ENCODE results near the gene SNAP29.

DNA sequence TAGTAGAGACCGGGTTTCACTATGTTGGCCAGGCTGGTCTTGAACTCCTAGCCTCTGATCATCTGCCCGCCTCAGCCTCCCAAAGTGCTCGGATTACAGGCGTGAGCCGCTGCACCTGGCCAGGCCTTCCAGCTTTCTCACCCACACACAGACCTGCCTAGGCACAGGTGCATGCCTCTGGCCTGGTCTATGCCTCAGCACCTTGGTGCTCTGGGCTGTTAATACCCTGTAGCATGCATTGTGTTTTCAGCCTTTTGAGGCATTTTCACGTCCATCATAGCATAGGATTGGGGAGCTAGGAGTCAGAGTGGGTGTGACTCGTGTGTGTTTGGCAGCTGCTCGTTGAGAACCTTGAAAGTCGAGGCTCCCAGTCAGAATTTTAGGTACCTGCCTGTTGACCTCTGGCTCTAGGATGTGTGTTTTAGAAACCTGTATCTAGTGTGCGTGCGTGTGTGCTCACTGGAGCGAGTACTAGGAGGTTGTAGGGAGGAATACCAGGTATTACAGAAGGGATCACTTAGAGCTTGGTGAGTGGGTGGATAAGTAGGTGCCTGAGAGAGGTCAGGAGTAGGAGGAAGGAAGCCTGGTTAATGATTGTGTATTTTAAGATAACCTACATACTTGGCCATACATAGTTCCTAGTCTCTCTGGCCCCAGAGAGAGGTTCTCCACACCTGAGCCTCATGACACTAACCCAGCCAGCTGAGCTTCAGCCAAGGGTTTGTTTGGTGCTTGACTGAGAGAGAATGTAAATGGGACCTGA is 78.4 kb downstream of the SNAP29 start:
- no peak for TF ChIP-seq POLR2AphosphoS5 (IDR thresholded peaks at IDR 0.05; ENCODE audit: low read depth)
- TF ChIP-seq, protein P1, sequence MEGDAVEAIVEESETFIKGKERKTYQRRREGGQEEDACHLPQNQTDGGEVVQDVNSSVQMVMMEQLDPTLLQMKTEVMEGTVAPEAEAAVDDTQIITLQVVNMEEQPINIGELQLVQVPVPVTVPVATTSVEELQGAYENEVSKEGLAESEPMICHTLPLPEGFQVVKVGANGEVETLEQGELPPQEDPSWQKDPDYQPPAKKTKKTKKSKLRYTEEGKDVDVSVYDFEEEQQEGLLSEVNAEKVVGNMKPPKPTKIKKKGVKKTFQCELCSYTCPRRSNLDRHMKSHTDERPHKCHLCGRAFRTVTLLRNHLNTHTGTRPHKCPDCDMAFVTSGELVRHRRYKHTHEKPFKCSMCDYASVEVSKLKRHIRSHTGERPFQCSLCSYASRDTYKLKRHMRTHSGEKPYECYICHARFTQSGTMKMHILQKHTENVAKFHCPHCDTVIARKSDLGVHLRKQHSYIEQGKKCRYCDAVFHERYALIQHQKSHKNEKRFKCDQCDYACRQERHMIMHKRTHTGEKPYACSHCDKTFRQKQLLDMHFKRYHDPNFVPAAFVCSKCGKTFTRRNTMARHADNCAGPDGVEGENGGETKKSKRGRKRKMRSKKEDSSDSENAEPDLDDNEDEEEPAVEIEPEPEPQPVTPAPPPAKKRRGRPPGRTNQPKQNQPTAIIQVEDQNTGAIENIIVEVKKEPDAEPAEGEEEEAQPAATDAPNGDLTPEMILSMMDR (conservative IDR thresholded peaks at IDR 0.05; ENCODE audit: low read depth in 2 of 2): no peak
- no peak for TF ChIP-seq EZH2 (IDR thresholded peaks at IDR 0.05; ENCODE audit: low read depth, unreplicated experiment)
- no peak for TF ChIP-seq JUNB (IDR thresholded peaks at IDR 0.05; ENCODE audit: unreplicated experiment)
- TF ChIP-seq EZH2phosphoT487 (IDR thresholded peaks at IDR 0.05; ENCODE audit: unreplicated experiment): no peak
- no peak for TF ChIP-seq CREB1 (CRISPR knock-in tag; IDR thresholded peaks at IDR 0.05; ENCODE audit: low read depth)

Measured in GM23338 (cell line).